Stimulated activated CD4-positive, alpha-beta T cell treated with anti-CD3 and anti-CD28 coated beads, Interleukin-1b, Interleukin-23, amount 100 ng/mL, for 1 hour (primary cell): ENCODE results near the gene ST3GAL3.

Source experiments
- DNase-seq, 2 donors: peaks; one replicate each; pipeline ENCODE4 v3.0.0-alpha.2; 2020; ENCODE audit warnings: low read depth in 2 of 2

ST3GAL3 gene

DNA sequence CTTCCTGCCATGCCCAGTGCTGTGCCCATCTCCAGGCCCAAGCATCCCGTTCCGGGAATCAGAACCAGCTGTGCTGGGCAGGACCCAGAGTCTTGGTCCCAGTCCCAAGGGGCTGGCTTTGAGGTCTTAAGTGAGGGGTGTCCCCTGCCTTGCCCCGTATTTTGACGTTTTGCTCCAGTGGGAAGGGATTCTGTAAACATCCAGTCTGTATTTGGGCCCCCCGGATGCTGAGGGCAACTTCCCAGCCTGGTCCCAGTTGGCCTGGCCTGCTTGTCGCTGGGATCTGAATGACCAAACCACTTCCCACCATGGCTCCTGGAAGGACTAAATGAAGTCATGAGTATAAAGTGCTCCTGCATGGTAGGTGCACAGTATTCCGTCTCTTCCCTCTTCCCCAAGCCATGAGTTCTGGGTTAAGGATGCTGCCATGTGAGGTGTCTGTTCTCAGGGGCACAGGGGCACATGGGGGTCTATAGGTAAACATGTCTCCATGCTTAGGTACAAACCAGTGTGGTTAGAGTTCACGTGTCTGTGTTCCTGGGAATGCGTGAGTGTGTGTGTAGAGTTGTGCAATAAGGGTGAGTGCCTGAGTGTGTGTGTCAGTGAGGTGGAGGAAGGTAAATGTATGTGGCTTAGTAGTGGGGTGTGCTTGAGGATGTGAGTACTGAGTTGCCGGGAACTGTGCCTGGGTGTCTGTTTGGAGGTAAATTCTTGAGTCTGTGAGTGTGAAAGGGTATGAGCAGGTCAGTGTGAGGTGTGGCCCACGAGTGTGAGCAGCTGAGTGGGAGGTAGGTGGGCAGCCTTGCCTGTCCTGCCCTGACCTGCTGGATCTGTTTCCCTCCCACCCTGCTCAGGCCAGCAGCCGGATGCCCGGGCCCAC is 273.2 kb downstream of the ST3GAL3 start:
- no peak for DNase-seq
